ENCODE measurements around the gene ST6GALNAC6. TPM values are rescaled to one million over a fixed set of nuclear protein-coding genes. Genes with fewer than 3 reads are reported as not detected.

ST6GALNAC6 gene
- total RNA-seq, 1 experiment from 2014 or later, result 40.6 TPM

Other genes with a start within 250 kb of the ST6GALNAC6 start
- gene CFAP157, start 192.6 kb downstream of the ST6GALNAC6 start, total RNA-seq (2014; rRNA removed; shearing (Covaris generic)), result not detected in 2 replicates
- gene PTRH1, start 183.9 kb downstream of the ST6GALNAC6 start, total RNA-seq (2014; rRNA removed; shearing (Covaris generic)), result 43.8 and 55.8 TPM in 2 replicates
- 0.05 and 0.07 TPM in 2 replicates for gene TTC16, start 183.5 kb downstream of the ST6GALNAC6 start, total RNA-seq (2014; rRNA removed; shearing (Covaris generic))
- gene TOR2A, start 164.3 kb downstream of the ST6GALNAC6 start, total RNA-seq (2014; rRNA removed; shearing (Covaris generic)), result 12.7 and 16.3 TPM in 2 replicates
- 1.7 and 2.1 TPM in 2 replicates for gene SH2D3C, start 120.9 kb downstream of the ST6GALNAC6 start, total RNA-seq (2014; rRNA removed; shearing (Covaris generic))
- 36.9 and 61.3 TPM in 2 replicates for gene CDK9, start 113.6 kb downstream of the ST6GALNAC6 start, total RNA-seq (2014; rRNA removed; shearing (Covaris generic))
- 146 and 147 TPM in 2 replicates for gene FPGS, start 96.7 kb downstream of the ST6GALNAC6 start, total RNA-seq (2014; rRNA removed; shearing (Covaris generic))
- 35.4 and 49.5 TPM in 2 replicates for gene ENG, start 44.9 kb downstream of the ST6GALNAC6 start, total RNA-seq (2014; rRNA removed; shearing (Covaris generic))
- gene AK1, start 21.9 kb downstream of the ST6GALNAC6 start, total RNA-seq (2014; rRNA removed; shearing (Covaris generic)), result 151 and 173 TPM in 2 replicates
- 32.7 and 38.3 TPM in 2 replicates for gene ST6GALNAC4, start 17.4 kb upstream of the ST6GALNAC6 start, total RNA-seq (2014; rRNA removed; shearing (Covaris generic))
- 1.6 and 3.4 TPM in 2 replicates for gene PIP5KL1, start 31.2 kb upstream of the ST6GALNAC6 start, total RNA-seq (2014; rRNA removed; shearing (Covaris generic))
- 49.7 and 50.5 TPM in 2 replicates for gene DPM2, start 38.3 kb upstream of the ST6GALNAC6 start, total RNA-seq (2014; rRNA removed; shearing (Covaris generic))
- gene EEIG1, start 81.4 kb upstream of the ST6GALNAC6 start, total RNA-seq (2014; rRNA removed; shearing (Covaris generic)), result 21.4 and 23.6 TPM in 2 replicates
- gene NAIF1, start 167.7 kb upstream of the ST6GALNAC6 start, total RNA-seq (2014; rRNA removed; shearing (Covaris generic)), result 14.1 and 15.7 TPM in 2 replicates
- 27.8 and 32.7 TPM in 2 replicates for gene SLC25A25, start 168.6 kb upstream of the ST6GALNAC6 start, total RNA-seq (2014; rRNA removed; shearing (Covaris generic))
- 84.2 and 87.7 TPM in 2 replicates for gene PTGES2, start 228.1 kb upstream of the ST6GALNAC6 start, total RNA-seq (2014; rRNA removed; shearing (Covaris generic))
- gene LCN2, start 249.8 kb upstream of the ST6GALNAC6 start, total RNA-seq (2014; rRNA removed; shearing (Covaris generic)), result 0.14 and 1.1 TPM in 2 replicates